ENCODE data around the gene USP11.

DNA sequence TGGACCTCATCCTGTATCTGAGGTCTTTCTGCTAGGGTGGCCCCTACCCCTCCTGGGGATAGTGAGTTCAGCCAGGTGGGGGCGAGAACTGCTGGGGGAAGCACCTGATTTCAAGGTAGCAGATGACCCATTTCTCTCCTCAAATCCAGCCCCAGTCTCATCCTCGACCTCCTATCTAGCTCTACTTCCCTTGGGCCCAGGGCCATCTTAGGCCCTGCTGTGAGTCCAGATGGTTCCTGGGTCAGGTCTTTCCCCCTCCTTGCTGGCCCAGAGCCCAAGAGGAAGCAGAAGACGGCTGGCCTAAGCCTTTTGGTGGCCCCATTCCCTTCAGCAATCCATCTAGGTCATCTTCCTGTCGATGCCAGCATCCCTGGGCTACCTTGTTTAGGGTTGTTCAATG is 11.1 kb upstream of the USP11 start:
- TF ChIP-seq CTCF (conservative IDR thresholded peaks at IDR 0.05; ENCODE audit: low read depth in 2 of 2) (no peak), ZNF331 (CRISPR knock-in tag; IDR thresholded peaks at IDR 0.05; ENCODE audit: low read depth) (no peak), EZH2 (IDR thresholded peaks at IDR 0.05; ENCODE audit: low read depth, unreplicated experiment) (no peak), POLR2AphosphoS5 (IDR thresholded peaks at IDR 0.05; ENCODE audit: low read depth) (no peak), JUNB (IDR thresholded peaks at IDR 0.05; ENCODE audit: unreplicated experiment) (no peak), NANOG (IDR thresholded peaks at IDR 0.05; ENCODE audit: borderline replicate concordance) (no peak)
- TF ChIP-seq, protein P1, sequence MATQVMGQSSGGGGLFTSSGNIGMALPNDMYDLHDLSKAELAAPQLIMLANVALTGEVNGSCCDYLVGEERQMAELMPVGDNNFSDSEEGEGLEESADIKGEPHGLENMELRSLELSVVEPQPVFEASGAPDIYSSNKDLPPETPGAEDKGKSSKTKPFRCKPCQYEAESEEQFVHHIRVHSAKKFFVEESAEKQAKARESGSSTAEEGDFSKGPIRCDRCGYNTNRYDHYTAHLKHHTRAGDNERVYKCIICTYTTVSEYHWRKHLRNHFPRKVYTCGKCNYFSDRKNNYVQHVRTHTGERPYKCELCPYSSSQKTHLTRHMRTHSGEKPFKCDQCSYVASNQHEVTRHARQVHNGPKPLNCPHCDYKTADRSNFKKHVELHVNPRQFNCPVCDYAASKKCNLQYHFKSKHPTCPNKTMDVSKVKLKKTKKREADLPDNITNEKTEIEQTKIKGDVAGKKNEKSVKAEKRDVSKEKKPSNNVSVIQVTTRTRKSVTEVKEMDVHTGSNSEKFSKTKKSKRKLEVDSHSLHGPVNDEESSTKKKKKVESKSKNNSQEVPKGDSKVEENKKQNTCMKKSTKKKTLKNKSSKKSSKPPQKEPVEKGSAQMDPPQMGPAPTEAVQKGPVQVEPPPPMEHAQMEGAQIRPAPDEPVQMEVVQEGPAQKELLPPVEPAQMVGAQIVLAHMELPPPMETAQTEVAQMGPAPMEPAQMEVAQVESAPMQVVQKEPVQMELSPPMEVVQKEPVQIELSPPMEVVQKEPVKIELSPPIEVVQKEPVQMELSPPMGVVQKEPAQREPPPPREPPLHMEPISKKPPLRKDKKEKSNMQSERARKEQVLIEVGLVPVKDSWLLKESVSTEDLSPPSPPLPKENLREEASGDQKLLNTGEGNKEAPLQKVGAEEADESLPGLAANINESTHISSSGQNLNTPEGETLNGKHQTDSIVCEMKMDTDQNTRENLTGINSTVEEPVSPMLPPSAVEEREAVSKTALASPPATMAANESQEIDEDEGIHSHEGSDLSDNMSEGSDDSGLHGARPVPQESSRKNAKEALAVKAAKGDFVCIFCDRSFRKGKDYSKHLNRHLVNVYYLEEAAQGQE (IDR thresholded peaks at IDR 0.05; ENCODE audit: unreplicated experiment): no peak
